ENCODE results near the gene PAXIP1.

GRCh38 chr7:155051355-155051754, 48.4 kb upstream of the PAXIP1 start:
- TF ChIP-seq REST (IDR thresholded peaks at IDR 0.05; ENCODE audit: insufficient read depth in 1 of 2, low read depth in 2 of 2, low read length in 2 of 2): no peak
- no peak for TF ChIP-seq TAF1 (IDR thresholded peaks at IDR 0.05; ENCODE audit: borderline replicate concordance, insufficient read depth, low read length)
- no peak for TF ChIP-seq POLR2AphosphoS5 (IDR thresholded peaks at IDR 0.05; ENCODE audit: low read depth, low read length)
- no peak for TF ChIP-seq SIN3A (IDR thresholded peaks at IDR 0.05; ENCODE audit: borderline replicate concordance, insufficient read depth, low read length)

Data from PFSK-1 (cell line).